ENCODE results near the gene CETP. TPM values are rescaled to one million over a fixed set of nuclear protein-coding genes. Genes with fewer than 3 reads are reported as not detected.

Gene CETP
- total RNA-seq, 3 donors from 2014 or later (not counting 1 experiment from before 2014, with no cell fraction given), result 0.14 TPM; not detected in 2

GRCh38 chr16:56988161-56988947 lies 26.6 kb downstream of the CETP start:
- H3K36me3 Mint-ChIP-seq, result peaks cover 5% of the 10 kb centered on the region
- Histone ChIP-seq H3K4me1 (ENCODE audit: control insufficient read depth, insufficient read depth, low read length) (peaks cover 64% of the 10 kb centered on the region), H3K9me3 (ENCODE audit: control insufficient read depth, insufficient read depth, low read length) (no peaks in the 10 kb centered on the region), H3K27me3 (ENCODE audit: control insufficient read depth, insufficient read depth, low read length) (no peaks in the 10 kb centered on the region), H3K4me3 (ENCODE audit: low read length) (peak overlapping the region; percentile 89), H3K27ac (ENCODE audit: low read length) (peak overlapping the region; percentile 79), H3K36me3 (ENCODE audit: control insufficient read depth, insufficient read depth, low read length) (peaks cover 8% of the 10 kb centered on the region)
- intact Hi-C loops (cut with micrococcal nuclease), result no loop called here
- 81% methylated on average over 5 of the region's 6 CpGs for WGBS (ENCODE audit: insufficient coverage)
- H3K27me3 Mint-ChIP-seq (ENCODE audit: low read depth in 2 of 2), result no peaks in the 10 kb centered on the region
- peak overlapping the region; percentile 91 to 99 for H3K27ac Mint-ChIP-seq
- H3K9me3 Mint-ChIP-seq, result no peaks in the 10 kb centered on the region
- no peak for ATAC-seq
- peak overlapping the region; percentile 89 for H3K4me3 Mint-ChIP-seq
- TF ChIP-seq CTCF (IDR thresholded peaks at IDR 0.05), result no peak
- DNase-seq, result no peak
- H3K4me1 Mint-ChIP-seq, result peaks cover 55 to 59% of the 10 kb centered on the region in 2 donors

GRCh38 chr16:56988948-56989945 lies 27.5 kb downstream of the CETP start, which contains the start of gene NLRC5:
NLRC5 (plus strand) TSS chr16:56989557; CDS start chr16:57020713, 31,156 bp downstream.
- ATAC-seq (peak; percentile 94 to 96 (median 96)), DNase-seq (peak; percentile 83 to 94)
- Mint-ChIP-seq H3K4me1 (peaks cover 64 to 68% of the 10 kb centered on the region in 2 donors), H3K36me3 (peaks cover 8% of the 10 kb centered on the region), H3K9me3 (no peaks in the 10 kb centered on the region), H3K27me3 (ENCODE audit: low read depth in 2 of 2) (no peaks in the 10 kb centered on the region), H3K4me3 (peak within 1 kb of the TSS; percentile 89), H3K27ac (peak within 1 kb of the TSS; percentile 91 to 99)
- intact Hi-C loops (cut with micrococcal nuclease), result loop anchor here (1.0 kb wide), 3 partner anchors 10 to 52 kb away; no protein-coding TSS in a partner anchor
- Histone ChIP-seq H3K4me3 (ENCODE audit: low read length) (peak within 1 kb of the TSS; percentile 89), H3K27me3 (ENCODE audit: control insufficient read depth, insufficient read depth, low read length) (no peaks in the 10 kb centered on the region), H3K9me3 (ENCODE audit: control insufficient read depth, insufficient read depth, low read length) (no peaks in the 10 kb centered on the region), H3K27ac (ENCODE audit: low read length) (peak within 1 kb of the TSS; percentile 79), H3K4me1 (ENCODE audit: control insufficient read depth, insufficient read depth, low read length) (peaks cover 70% of the 10 kb centered on the region), H3K36me3 (ENCODE audit: control insufficient read depth, insufficient read depth, low read length) (peaks cover 8% of the 10 kb centered on the region)
- 4% methylated on average over 64 of the region's 64 CpGs for WGBS (ENCODE audit: insufficient coverage)
- no peak for TF ChIP-seq CTCF (IDR thresholded peaks at IDR 0.05)

GRCh38 chr16:56989988-56990387 lies 28.2 kb downstream of the CETP start:
- Histone ChIP-seq H3K27me3 (ENCODE audit: control insufficient read depth, insufficient read depth, low read length) (no peaks in the 10 kb centered on the region), H3K9me3 (ENCODE audit: control insufficient read depth, insufficient read depth, low read length) (no peaks in the 10 kb centered on the region), H3K4me3 (ENCODE audit: low read length) (peak overlapping the region; percentile 89), H3K36me3 (ENCODE audit: control insufficient read depth, insufficient read depth, low read length) (peaks cover 8% of the 10 kb centered on the region), H3K4me1 (ENCODE audit: control insufficient read depth, insufficient read depth, low read length) (peaks cover 78% of the 10 kb centered on the region), H3K27ac (ENCODE audit: low read length) (peak overlapping the region; percentile 79)
- H3K4me3 Mint-ChIP-seq, result peak overlapping the region; percentile 89
- H3K9me3 Mint-ChIP-seq, result no peaks in the 10 kb centered on the region
- TF ChIP-seq CTCF (IDR thresholded peaks at IDR 0.05), result no peak
- intact Hi-C loops (cut with micrococcal nuclease), result loop anchor here (1.0 kb wide), 3 partner anchors 9 to 51 kb away; no protein-coding TSS in a partner anchor
- no peak for DNase-seq
- no peaks in the 10 kb centered on the region for H3K27me3 Mint-ChIP-seq (ENCODE audit: low read depth in 2 of 2)
- H3K27ac Mint-ChIP-seq, result peak overlapping the region; percentile 91 to 99
- H3K36me3 Mint-ChIP-seq, result peaks cover 8% of the 10 kb centered on the region
- WGBS (ENCODE audit: insufficient coverage), result 7% methylated on average over 5 of the region's 7 CpGs
- H3K4me1 Mint-ChIP-seq, result peaks cover 67 to 70% of the 10 kb centered on the region in 2 donors
- ATAC-seq, result no peak
